GM23248 (cell line): ENCODE measurements around the gene GORASP1. TPM values are rescaled to one million over a fixed set of nuclear protein-coding genes. Genes with fewer than 3 reads are reported as not detected.

Experiments used
- DNase-seq: peaks from one replicate; pipeline ENCODE4 v3.0.0-alpha.2; 2015
- H2AFZ ChIP-seq: fragments of 200-600 bp; sonication (generic); 2 replicates; pipeline ENCODE4 v1.6.1; 2016; ENCODE audit warnings: antibody characterized with exemption
- H3F3A ChIP-seq: fragments of 200-600 bp; sonication (generic); 2 replicates; pipeline ENCODE4 v1.6.1; 2016; ENCODE audit warnings: mild to moderate bottlenecking, antibody characterized with exemption, mixed run types; ENCODE audit not compliant: insufficient read depth
- H3K27ac ChIP-seq: fragments of 200-600 bp; sonication (generic); 2 replicates; pipeline ENCODE4 v1.5.1; 2016; ENCODE audit warnings: mild to moderate bottlenecking
- H3K27me3 ChIP-seq: fragments of 200-600 bp; sonication (generic); replicated peaks from 2 replicates; pipeline ENCODE4 v1.6.1; 2016; ENCODE audit warnings: mild to moderate bottlenecking; ENCODE audit not compliant: insufficient read depth
- H3K36me3 ChIP-seq: fragments of 200-600 bp; sonication (generic); 2 replicates; pipeline ENCODE4 v1.6.1; 2016; ENCODE audit warnings: low read depth, mild to moderate bottlenecking
- H3K4me1 ChIP-seq: fragments of 200-600 bp; sonication (generic); 2 replicates; pipeline ENCODE4 v1.6.1; 2016; ENCODE audit warnings: mild to moderate bottlenecking; ENCODE audit not compliant: insufficient read depth
- H3K4me2 ChIP-seq: fragments of 200-600 bp; sonication (generic); one replicate; pipeline ENCODE4 v1.6.1; 2016; ENCODE audit warnings: mild to moderate bottlenecking; ENCODE audit not compliant: unreplicated experiment
- H3K4me3 ChIP-seq: fragments of 200-600 bp; sonication (generic); 2 replicates; pipeline ENCODE4 v1.5.1; 2016; ENCODE audit warnings: mild to moderate bottlenecking
- H3K79me2 ChIP-seq: fragments of 200-600 bp; sonication (generic); 2 replicates; pipeline ENCODE4 v1.6.1; 2016; ENCODE audit warnings: mild to moderate bottlenecking; ENCODE audit not compliant: insufficient read depth
- H3K9ac ChIP-seq: fragments of 200-600 bp; sonication (generic); 2 replicates; pipeline ENCODE4 v1.6.1; 2016; ENCODE audit warnings: mild to moderate bottlenecking
- H3K9me2 ChIP-seq: fragments of 200-600 bp; sonication (generic); 2 replicates; pipeline ENCODE4 v1.6.1; 2016; ENCODE audit warnings: mixed run types, mild to moderate bottlenecking, moderate library complexity; ENCODE audit not compliant: insufficient read depth
- H3K9me3 ChIP-seq: fragments of 200-600 bp; sonication (generic); one replicate; pipeline ENCODE4 v1.6.1; 2017; ENCODE audit warnings: low read depth
- H4K20me1 ChIP-seq: fragments of 200-600 bp; sonication (generic); 2 replicates; pipeline ENCODE4 v1.6.0; 2016; ENCODE audit not compliant: insufficient read depth
- EZH2 ChIP-seq: fragments of 200-600 bp; sonication (generic); IDR thresholded peaks from 2 replicates; pipeline ENCODE4 v1.6.1; 2018; ENCODE audit warnings: antibody characterized with exemption, mild to moderate bottlenecking; ENCODE audit not compliant: insufficient read depth, poor library complexity, severe bottlenecking
- EZH2phosphoT487 ChIP-seq: fragments of 200-600 bp; sonication (generic); IDR thresholded peaks from 2 replicates; pipeline ENCODE4 v1.6.1; 2018; ENCODE audit warnings: antibody characterized with exemption, moderate library complexity, mild to moderate bottlenecking, low read depth; ENCODE audit not compliant: insufficient read depth
- WGBS, 2 experiments: methylation state at CpG; one replicate each; pipeline ENCODE4 v1.1.6; 2015 to 2017; ENCODE audit warnings: low lambda C conversion rate in 2 of 2, low coverage in 1 of 2; ENCODE audit errors: missing lambda C conversion rate in 2 of 2; 5-methylcytosine and 5-hydroxymethylcytosine counted together
- in situ Hi-C: fragments of 300-500 bp; cut with MboI; formaldehyde crosslinking; loops from 2 replicates; pipeline ENCODE4 v1.15.0; 2020
- polyA plus RNA-seq: library from polyadenylated mRNA; unstranded; fragments of >200 nt; fragmentation: Nextera tagmentation; extraction: Ambion mirVana; gene quantifications from 2 replicates; pipeline ENCODE4 v1.2.1, GENCODE V29; 2016
- total RNA-seq: library from RNA; depleted of rRNA; stranded (reverse); fragments of >200 nt; shearing (Covaris generic); gene quantifications from 2 replicates; pipeline ENCODE4 v1.2.3, GENCODE V29; 2014; rRNA removed

GORASP1 gene
- total RNA-seq (63.8 and 184 TPM in 2 replicates), polyA plus RNA-seq (32.7 and 33.1 TPM in 2 replicates)

DNA sequence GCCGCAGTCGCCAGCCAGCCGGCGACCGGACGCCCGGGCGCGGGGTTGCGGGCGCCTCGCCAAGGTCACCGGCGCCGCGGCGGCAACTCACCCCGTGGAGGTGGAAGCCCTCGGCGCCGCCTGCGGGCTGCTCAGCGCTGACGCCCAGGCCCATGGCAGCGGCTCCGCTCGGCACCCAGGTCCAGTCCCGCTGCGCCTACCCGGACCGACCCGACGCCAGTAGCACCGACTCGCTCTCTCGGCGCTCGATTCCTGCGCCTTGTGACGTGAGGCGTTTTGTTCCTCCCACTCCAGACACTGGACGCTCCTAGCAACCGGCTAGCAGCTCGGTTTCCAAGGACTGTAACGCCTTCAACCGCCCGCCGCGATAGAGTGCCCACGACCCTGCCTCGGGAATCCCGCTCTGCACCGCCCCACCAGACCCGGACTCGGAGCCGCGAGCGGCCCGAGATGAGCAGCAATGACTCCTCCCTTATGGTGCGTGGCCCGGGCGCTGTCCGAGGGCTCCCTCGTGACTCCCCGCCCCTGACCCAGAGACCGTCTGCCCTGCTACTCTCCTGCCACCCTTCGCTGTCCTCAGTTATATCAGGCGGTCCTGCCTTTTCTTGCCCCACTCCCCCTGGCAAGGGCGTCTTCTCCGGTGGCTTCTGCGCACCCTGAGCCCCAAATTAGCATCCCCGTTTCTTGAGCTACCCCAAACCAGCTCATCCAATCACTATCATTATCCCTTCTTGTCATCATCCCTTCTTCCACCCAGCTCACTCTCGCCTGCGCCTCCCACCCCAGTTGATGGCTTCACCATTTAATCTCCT lies at the start of gene GORASP1, which contains the start of gene TTC21A:
TSS of gene GORASP1 (minus strand) at position 240 of the 812 bp plus-strand sequence. CDS start at position 154, 86 bp downstream.
TSS of gene TTC21A (plus strand) at position 293 of the 812 bp plus-strand sequence. CDS start at position 451, 158 bp downstream.
- Histone ChIP-seq H2AFZ (peak within 1 kb of the TSS; percentile 95), H3K36me3 (no peaks in the 10 kb centered on the region), H3K4me2 (peak within 1 kb of the TSS; percentile 93), H3K4me1 (peaks cover 11% of the 10 kb centered on the region; the same call in 1 of the 2 replicates), H3K4me3 (peak within 1 kb of the TSS; percentile 88), H3K9me2 (no peaks in the 10 kb centered on the region), H4K20me1 (no peaks in the 10 kb centered on the region), H3K27ac (peak within 1 kb of the TSS; percentile 88), H3K9ac (peak within 1 kb of the TSS; percentile 96), H3F3A (no peaks in the 10 kb centered on the region), H3K79me2 (peaks cover 45% of the 10 kb centered on the region), H3K9me3 (no peaks in the 10 kb centered on the region), H3K27me3 (no peaks in the 10 kb centered on the region)
- WGBS, 2 experiments, result 0 to 1% methylated on average over 49 to 62 of the region's 74 CpGs
- in situ Hi-C loops, result no loop called here
- DNase-seq, result peak; percentile 97
- TF ChIP-seq EZH2, result no peak
- TF ChIP-seq EZH2phosphoT487, result no peak

DNA sequence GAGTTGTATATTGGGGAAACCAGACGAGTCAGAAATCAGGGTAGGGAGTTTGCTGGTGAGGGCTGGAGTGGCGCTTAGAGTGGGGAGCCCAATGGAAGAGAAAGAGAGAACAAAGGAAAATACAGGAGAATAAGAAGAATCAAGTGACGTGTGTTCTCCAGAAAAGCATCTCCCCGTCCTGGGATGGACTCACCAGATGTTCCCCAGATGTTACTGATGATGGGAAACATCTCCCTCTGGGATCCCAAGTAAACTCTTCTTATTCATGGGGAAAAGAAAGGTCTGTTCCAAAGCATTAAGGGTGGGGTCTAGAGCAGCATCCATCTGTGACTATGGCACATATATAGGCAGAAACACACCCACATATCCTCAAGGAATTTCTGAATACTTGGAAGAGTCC lies 49.0 kb upstream of the GORASP1 start:
- 34 to 39% methylated on average over 4 of the region's 4 CpGs for WGBS, 2 experiments
- peaks cover 6% of the 10 kb centered on the region; the same call in 1 of the 2 replicates for H3K4me1 ChIP-seq
- no peak for DNase-seq
- no peak overlapping the region for H3K9ac ChIP-seq
- no peaks in the 10 kb centered on the region for H4K20me1 ChIP-seq
- H3K79me2 ChIP-seq, result peaks cover 5% of the 10 kb centered on the region
- H2AFZ ChIP-seq, result no peak overlapping the region
- no peak overlapping the region for H3K27ac ChIP-seq
- TF ChIP-seq EZH2phosphoT487, result no peak
- no peak for TF ChIP-seq EZH2
- H3K9me2 ChIP-seq, result no peaks in the 10 kb centered on the region
- in situ Hi-C loops, result no loop called here
- peaks cover 10% of the 10 kb centered on the region for H3F3A ChIP-seq
- no peaks in the 10 kb centered on the region for H3K27me3 ChIP-seq
- no peak overlapping the region for H3K4me2 ChIP-seq
- H3K36me3 ChIP-seq, result no peaks in the 10 kb centered on the region
- no peak overlapping the region for H3K4me3 ChIP-seq
- no peaks in the 10 kb centered on the region for H3K9me3 ChIP-seq

DNA sequence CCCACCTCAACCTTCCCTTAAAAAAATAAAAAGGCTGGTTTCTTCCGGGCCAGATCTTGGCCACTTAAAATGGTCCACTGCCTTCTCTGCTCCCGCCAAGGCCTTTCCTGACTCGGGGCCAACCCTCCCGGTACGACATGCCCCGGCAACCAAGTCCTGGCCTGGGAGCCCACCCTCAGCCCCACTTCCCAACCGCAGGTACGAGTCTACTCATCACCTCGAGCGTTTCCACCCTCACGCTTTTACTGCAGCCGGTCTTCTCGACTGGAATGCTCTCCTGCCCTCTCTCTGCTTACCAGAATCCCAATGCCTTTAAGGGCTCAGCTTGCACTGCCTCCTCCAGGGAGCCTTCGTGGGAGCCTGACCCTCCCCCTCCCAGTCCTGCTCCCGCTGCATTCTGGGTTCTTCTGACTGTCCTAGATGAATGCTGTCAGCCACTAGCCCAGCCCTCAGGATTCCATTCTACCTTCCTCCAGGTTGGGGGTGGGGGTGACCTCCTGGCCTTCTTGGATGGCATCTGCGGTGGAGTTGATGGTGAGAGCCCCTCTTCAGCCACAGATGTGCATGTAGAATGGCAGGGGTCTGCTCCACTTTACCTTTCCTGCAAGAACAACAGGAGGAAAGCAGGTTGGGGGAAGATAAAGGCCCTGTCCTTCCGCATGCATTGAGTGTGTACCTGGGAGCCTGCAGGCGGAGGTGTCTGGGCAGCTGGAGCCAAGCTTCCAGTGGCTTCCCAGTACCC lies 47.0 kb upstream of the GORASP1 start:
- Histone ChIP-seq H3K9me2 (no peaks in the 10 kb centered on the region), H3K27me3 (no peaks in the 10 kb centered on the region), H3F3A (peaks cover 29% of the 10 kb centered on the region), H3K79me2 (peaks cover 21% of the 10 kb centered on the region), H3K4me1 (peaks cover 24% of the 10 kb centered on the region), H3K4me3 (no peak overlapping the region), H3K27ac (no peak overlapping the region), H3K4me2 (no peak overlapping the region), H3K36me3 (no peaks in the 10 kb centered on the region), H3K9me3 (no peaks in the 10 kb centered on the region), H2AFZ (no peak overlapping the region), H3K9ac (no peak overlapping the region), H4K20me1 (no peaks in the 10 kb centered on the region)
- peak; percentile 45 for DNase-seq
- in situ Hi-C loops, result no loop called here
- WGBS, 2 experiments, result 62% methylated on average over 18 of the region's 18 CpGs
- TF ChIP-seq EZH2phosphoT487 (no peak), EZH2 (no peak)

DNA sequence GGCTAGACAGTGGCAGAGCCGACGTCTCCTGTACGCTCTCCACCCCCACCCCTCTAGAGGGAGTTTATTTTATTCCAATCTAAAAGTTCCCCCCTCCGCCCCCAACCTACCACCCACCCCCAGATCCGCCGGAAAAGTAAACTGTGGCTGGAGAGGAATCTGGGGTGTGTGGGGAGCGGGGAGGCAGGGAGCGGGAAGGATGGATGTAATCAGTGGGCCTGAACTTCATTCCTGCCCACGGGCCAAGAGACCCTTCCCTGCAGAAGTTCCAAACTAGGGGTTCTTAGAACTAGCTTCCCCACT lies 46.5 kb upstream of the GORASP1 start:
- DNase-seq, result no peak
- Histone ChIP-seq H3K9ac (peak overlapping the region; percentile 98), H3F3A (peaks cover 33% of the 10 kb centered on the region), H3K36me3 (no peaks in the 10 kb centered on the region), H3K9me3 (no peaks in the 10 kb centered on the region), H3K4me1 (peaks cover 29% of the 10 kb centered on the region), H3K27me3 (no peaks in the 10 kb centered on the region), H3K9me2 (no peaks in the 10 kb centered on the region), H2AFZ (peak overlapping the region; percentile 62; the same call in 1 of the 2 replicates), H4K20me1 (no peaks in the 10 kb centered on the region), H3K4me3 (peak overlapping the region; percentile 59), H3K27ac (peak overlapping the region; percentile 47; the same call in 1 of the 2 replicates), H3K4me2 (peak overlapping the region; percentile 50), H3K79me2 (peaks cover 26% of the 10 kb centered on the region)
- 48 to 58% methylated on average over 9 of the region's 9 CpGs for WGBS, 2 experiments
- TF ChIP-seq EZH2 (no peak), EZH2phosphoT487 (no peak)
- in situ Hi-C loops, result no loop called here
